ENCODE measurements around the gene LPP. TPM values are rescaled to one million over a fixed set of nuclear protein-coding genes. Genes with fewer than 3 reads are reported as not detected.

Gene LPP
- total and polyA plus RNA-seq, 4 donors = 11.1 to 219 (median 66.5) TPM

- Histone ChIP-seq H3K27me3 (ENCODE audit: control insufficient read depth in 3 of 3, insufficient read depth in 3 of 3, low read length in 2 of 3) (no peaks in the 10 kb centered on the region), H3K9ac (ENCODE audit: insufficient read depth in 1 of 2, low read length in 2 of 2) (no peak overlapping the region), H3K36me3 (ENCODE audit: control insufficient read depth in 4 of 4, insufficient read depth in 4 of 4, low read length in 4 of 4) (peaks cover 4 to 11% (median 6%) of the 10 kb centered on the region in 4 donors), H3K9me3 (ENCODE audit: control insufficient read depth in 4 of 4, insufficient read depth in 3 of 4, low read length in 3 of 4) (no peaks in the 10 kb centered on the region), H3K4me1 (ENCODE audit: control insufficient read depth in 5 of 5, insufficient read depth in 5 of 5, low read length in 5 of 5) (peaks cover 0 to 11% (median 0%) of the 10 kb centered on the region in 5 donors), H3K4me3 (no peak overlapping the region), H3K27ac (ENCODE audit: low read depth in 1 of 2, low read length in 1 of 2) (no peak overlapping the region)
- ATAC-seq (ENCODE audit: insufficient read depth, low FRiP score) (no peak), DNase-seq (no peak)
- TF ChIP-seq CTCF (IDR thresholded peaks at IDR 0.05; ENCODE audit: control extremely low read depth, extremely low read depth) = no peak
- WGBS, 2 donors = 45 to 71% methylated on average over 1 of the region's 1 CpG
Observed at GRCh38 chr3:188489639-188490405, 335.9 kb downstream of the LPP start.

- no peak for TF ChIP-seq CTCF (IDR thresholded peaks at IDR 0.05; ENCODE audit: control extremely low read depth, extremely low read depth)
- DNase-seq (no peak), ATAC-seq (ENCODE audit: insufficient read depth, low FRiP score) (no peak)
- Histone ChIP-seq H3K27me3 (ENCODE audit: control insufficient read depth in 3 of 3, insufficient read depth in 3 of 3, low read length in 2 of 3) (no peaks in the 10 kb centered on the region), H3K36me3 (ENCODE audit: control insufficient read depth in 4 of 4, insufficient read depth in 4 of 4, low read length in 4 of 4) (peaks cover 0 to 6% (median 3%) of the 10 kb centered on the region in 4 donors), H3K4me1 (ENCODE audit: control insufficient read depth in 5 of 5, insufficient read depth in 5 of 5, low read length in 5 of 5) (peaks cover 0 to 11% (median 0%) of the 10 kb centered on the region in 5 donors), H3K4me3 (no peak overlapping the region), H3K27ac (ENCODE audit: low read depth in 1 of 2, low read length in 1 of 2) (no peak overlapping the region), H3K9ac (ENCODE audit: insufficient read depth in 1 of 2, low read length in 2 of 2) (no peak overlapping the region), H3K9me3 (ENCODE audit: control insufficient read depth in 4 of 4, insufficient read depth in 3 of 4, low read length in 3 of 4) (no peaks in the 10 kb centered on the region)
- 96 to 97% methylated on average over 11 of the region's 11 CpGs for WGBS, 2 donors
Observed at GRCh38 chr3:188490416-188490815, 336.5 kb downstream of the LPP start.

- Histone ChIP-seq H3K27me3 (ENCODE audit: control insufficient read depth in 3 of 3, insufficient read depth in 3 of 3, low read length in 2 of 3) (no peaks in the 10 kb centered on the region), H3K36me3 (ENCODE audit: control insufficient read depth in 4 of 4, insufficient read depth in 4 of 4, low read length in 4 of 4) (peaks cover 0 to 7% (median 2%) of the 10 kb centered on the region in 4 donors), H3K9me3 (ENCODE audit: control insufficient read depth in 4 of 4, insufficient read depth in 3 of 4, low read length in 3 of 4) (no peaks in the 10 kb centered on the region), H3K4me3 (no peak overlapping the region), H3K9ac (ENCODE audit: insufficient read depth in 1 of 2, low read length in 2 of 2) (no peak overlapping the region), H3K4me1 (ENCODE audit: control insufficient read depth in 5 of 5, insufficient read depth in 5 of 5, low read length in 5 of 5) (peaks cover 0 to 11% (median 0%) of the 10 kb centered on the region in 5 donors), H3K27ac (ENCODE audit: low read depth in 1 of 2, low read length in 1 of 2) (peak overlapping the region in 1 of 2 donors; percentile 40)
- TF ChIP-seq CTCF (IDR thresholded peaks at IDR 0.05; ENCODE audit: control extremely low read depth, extremely low read depth) = no peak
- ATAC-seq (ENCODE audit: insufficient read depth, low FRiP score) = no peak
- DNase-seq = peak in 2 of 3 donors; percentile 31 to 51
- WGBS, 2 donors = 73 to 89% methylated on average over 1 of the region's 1 CpG
Observed at GRCh38 chr3:188491276-188491687, 337.3 kb downstream of the LPP start.
